Adrenal gland (tissue), 5 donors: ENCODE data around the gene FGFR4.

Source experiments
- CTCF ChIP-seq, 6 experiments: fragments of 450-650 bp in 4 of 6; fragments of 200-600 bp in 2 of 6; sonication (generic) in 1 of 6; IDR thresholded peaks; 1 replicate in 5 of 6; 2 replicates in 1 of 6; pipeline versions ENCODE4 v1.5.1 to v1.8.0; 2016 to 2021; ENCODE audit warnings: antibody characterized with exemption in 6 of 6, mild to moderate bottlenecking in 2 of 6, moderate library complexity in 1 of 6
- POLR2A ChIP-seq, 2 donors: fragments of 450-650 bp; IDR thresholded peaks; one replicate each; pipeline ENCODE4 v1.6.1; 2017; ENCODE audit warnings: antibody characterized with exemption in 2 of 2, mild to moderate bottlenecking in 2 of 2, moderate library complexity in 1 of 2
- donor health status: DM: no; HTN: no; CAD: no.

DNA sequence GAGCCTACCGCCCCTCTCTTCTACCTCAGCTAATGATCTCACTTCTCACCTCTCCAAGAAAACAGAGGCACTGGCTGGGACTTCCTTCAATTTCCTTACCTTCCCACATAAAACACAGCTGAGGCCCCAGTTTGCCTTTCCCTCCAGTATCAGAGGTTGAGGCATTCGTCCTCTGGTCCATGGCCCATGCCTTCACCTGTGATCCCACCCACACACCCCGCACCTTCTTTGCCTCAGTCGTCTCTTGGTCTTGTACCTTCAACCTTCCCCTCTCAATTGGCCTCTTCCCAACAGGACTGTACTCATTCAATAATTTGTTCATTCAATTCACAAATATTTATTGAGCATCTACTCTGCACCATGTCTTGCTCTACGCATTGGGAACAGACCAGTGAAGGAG is 35.9 kb downstream of the FGFR4 start:
- TF ChIP-seq POLR2A (IDR thresholded peaks at IDR 0.05) (no peak), CTCF (IDR thresholded peaks at IDR 0.05) (no peak)
